GM12864 (cell line): ENCODE results near the gene PYHIN1.

Source experiments
- DNase-seq: peaks from one replicate; pipeline ENCODE4 v3.0.0-alpha.2; 2011; ENCODE audit warnings: low read depth
- H3K4me3 ChIP-seq: 2 replicates; pipeline ENCODE4 v1.5.1; 2011; ENCODE audit warnings: mild to moderate bottlenecking, low read depth, low read length, control low read depth
- CTCF ChIP-seq: IDR thresholded peaks from 2 replicates; pipeline ENCODE4 v1.5.1; 2011; ENCODE audit warnings: low read depth, mild to moderate bottlenecking, moderate library complexity, low read length, control low read depth, inconsistent platforms; ENCODE audit errors: missing control alignments

Gene PYHIN1

GRCh38 chr1:159015440-159015909 lies 84.1 kb downstream of the PYHIN1 start:
- peak overlapping the region; percentile 71 for H3K4me3 ChIP-seq
- DNase-seq, result peak; percentile 92
- no peak for TF ChIP-seq CTCF

GRCh38 chr1:159023723-159024122 lies 92.4 kb downstream of the PYHIN1 start:
- no peak for DNase-seq
- TF ChIP-seq CTCF, result no peak
- H3K4me3 ChIP-seq, result no peak overlapping the region

DNA sequence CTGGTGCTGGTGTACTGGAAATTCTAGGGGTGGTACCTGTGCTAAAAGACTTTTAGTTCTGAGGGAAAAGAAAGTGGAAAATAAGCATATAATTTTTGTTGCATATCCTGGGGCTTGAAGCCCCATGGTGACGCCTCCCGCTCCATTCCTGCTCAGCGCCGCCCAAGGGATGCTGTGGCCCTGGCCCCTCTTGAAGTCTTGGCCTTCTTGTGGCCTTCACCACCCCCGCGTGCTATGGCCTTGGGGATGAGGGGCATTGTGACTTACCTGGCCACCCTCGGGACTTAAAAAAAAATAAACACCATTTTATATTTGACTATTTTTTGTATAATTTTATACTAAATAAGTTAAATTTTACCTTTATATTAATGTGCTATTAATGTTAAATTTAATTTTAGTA lies 93.7 kb downstream of the PYHIN1 start:
- DNase-seq, result no peak
- H3K4me3 ChIP-seq, result no peak overlapping the region
- no peak for TF ChIP-seq CTCF
